PC-9 (cell line): ENCODE data around the gene ARID4B. TPM values are rescaled to one million over a fixed set of nuclear protein-coding genes. Genes with fewer than 3 reads are reported as not detected.
"Not testable (repeated sequence)": the region's sequence is repeated elsewhere in the genome, so short reads cannot be mapped to it uniquely, and the experiment has no call there.

Source experiments
- BruUV-seq: library from RNA; stranded (reverse); fragments of 400-500 nt; replicated peaks from 2 replicates; lab custom pipeline; 2021; lab: Mats Ljungman, UMichigan
- CTCF ChIA-PET: fragments of 300-600 bp; sonication (Branson Sonifier 250); formaldehyde crosslinking; loops from one replicate; lab custom pipeline; 2022; ENCODE audit warnings: antibody characterized with exemption; lab: Charles Lee
- POLR2A ChIA-PET: fragments of 300-600 bp; sonication (Branson Sonifier 250); formaldehyde crosslinking; loops from one replicate; lab custom pipeline; 2022; ENCODE audit warnings: antibody characterized with exemption; ENCODE audit not compliant: unreplicated experiment; lab: Charles Lee
- DNase-seq, 2 experiments: peaks; one replicate each; pipeline versions ENCODE4 v3.0.0 to v3.0.0-alpha.2; 2015 to 2022; ENCODE audit warnings: mixed read lengths in 1 of 2
- H2AFZ ChIP-seq: fragments of 200-600 bp; sonication (generic); 2 replicates; pipeline ENCODE4 v1.8.1; 2017; ENCODE audit warnings: antibody characterized with exemption
- H3F3A ChIP-seq: fragments of 200-600 bp; sonication (generic); 2 replicates; pipeline ENCODE4 v1.8.1; 2017; ENCODE audit warnings: antibody characterized with exemption, mild to moderate bottlenecking, low read depth; ENCODE audit not compliant: insufficient read depth
- H3K27ac ChIP-seq: fragments of 200-600 bp; sonication (generic); 2 replicates; pipeline ENCODE4 v1.6.1; 2016; ENCODE audit warnings: mixed run types
- H3K27me3 ChIP-seq: fragments of 200-600 bp; sonication (generic); 2 replicates; pipeline ENCODE4 v1.6.1; 2016; ENCODE audit warnings: low read depth, mixed run types; ENCODE audit not compliant: insufficient read depth
- H3K36me3 ChIP-seq: fragments of 200-600 bp; sonication (generic); 2 replicates; pipeline ENCODE4 v1.6.1; 2016; ENCODE audit warnings: low read depth, mixed run types
- H3K4me1 ChIP-seq: fragments of 200-600 bp; sonication (generic); replicated peaks from 2 replicates; pipeline ENCODE4 v1.6.1; 2016; ENCODE audit warnings: mixed run types; ENCODE audit not compliant: insufficient read depth
- H3K4me2 ChIP-seq: fragments of 200-600 bp; sonication (generic); 2 replicates; pipeline ENCODE4 v1.6.1; 2017; ENCODE audit warnings: mixed run types
- H3K4me3 ChIP-seq: fragments of 200-600 bp; sonication (generic); 2 replicates; pipeline ENCODE4 v1.6.1; 2016; ENCODE audit warnings: mixed run types
- H3K79me2 ChIP-seq: fragments of 200-600 bp; sonication (generic); 2 replicates; pipeline ENCODE4 v1.6.1; 2017; ENCODE audit warnings: low read depth, mixed run types
- H3K9me2 ChIP-seq: fragments of 200-600 bp; sonication (generic); 2 replicates; pipeline ENCODE4 v1.8.1; 2017; ENCODE audit warnings: mild to moderate bottlenecking; ENCODE audit not compliant: insufficient read depth
- H3K9me3 ChIP-seq: fragments of 200-600 bp; sonication (generic); 2 replicates; pipeline ENCODE4 v1.8.1; 2016; ENCODE audit warnings: low read depth; ENCODE audit not compliant: insufficient read depth
- H4K20me1 ChIP-seq: fragments of 200-600 bp; sonication (generic); 2 replicates; pipeline ENCODE4 v1.8.1; 2017; ENCODE audit not compliant: insufficient read depth
- EZH2 ChIP-seq: fragments of 200-600 bp; sonication (generic); IDR thresholded peaks from 2 replicates; pipeline ENCODE4 v1.8.0; 2017; ENCODE audit warnings: antibody characterized with exemption, low read depth
- intact Hi-C: fragments of 100-400 bp; cut with micrococcal nuclease; formaldehyde crosslinking; loops from one replicate; pipeline ENCODE4 v1.10.0; 2022; ENCODE audit not compliant: unreplicated experiment
- total RNA-seq: library from RNA; stranded (reverse); gene quantifications from 2 replicates; pipeline ENCODE4 v1.2.3, GENCODE V29; 2021
- TF ChIP-seq, protein P1 (sequence below): fragments of 200-600 bp; sonication (generic); conservative IDR thresholded peaks from 2 replicates; pipeline ENCODE4 v1.6.1; 2017; ENCODE audit warnings: mixed run types, antibody characterized with exemption, mild to moderate bottlenecking, moderate library complexity

ARID4B gene
- total RNA-seq, 1 experiment from 2014 or later = 47.1 TPM

DNA sequence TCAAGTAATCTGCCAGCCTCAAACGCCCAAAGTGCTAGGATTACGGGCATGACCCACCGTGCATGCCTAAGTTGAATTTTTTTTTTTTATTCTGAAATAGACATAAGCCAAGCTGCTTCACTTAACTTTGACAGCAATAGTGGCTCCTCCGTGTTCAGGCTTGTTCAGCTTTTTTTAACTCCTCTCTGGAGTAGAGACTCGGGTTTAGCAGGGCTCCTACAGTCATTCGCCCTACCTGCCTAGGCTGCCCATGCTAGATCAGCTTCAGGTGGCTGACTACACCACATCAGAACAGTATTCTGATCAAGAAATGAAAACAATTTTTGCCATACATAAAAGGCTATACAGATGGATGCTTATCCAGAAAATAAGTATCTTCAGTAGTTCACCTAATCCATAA lies 14.7 kb downstream of the ARID4B start:
- H3K4me3 ChIP-seq = no peak overlapping the region
- H2AFZ ChIP-seq = no peak overlapping the region
- intact Hi-C loops = no loop called here
- BruUV-seq = no TSS peak
- H3K36me3 ChIP-seq = no peaks in the 10 kb centered on the region; the same call in 1 of the 2 replicates
- H4K20me1 ChIP-seq = peaks cover 49% of the 10 kb centered on the region
- 0 out of 2 replicates have a peak, but pooled peaks cover 8% of the 10 kb centered on the region for H3F3A ChIP-seq
- H3K9me3 ChIP-seq = no peaks in the 10 kb centered on the region
- H3K27ac ChIP-seq = no peak overlapping the region
- ChIA-PET CTCF (no interaction called here), POLR2A (no interaction called here)
- H3K79me2 ChIP-seq = peaks cover 82% of the 10 kb centered on the region
- no peaks in the 10 kb centered on the region for H3K27me3 ChIP-seq
- TF ChIP-seq EZH2 = no peak
- TF ChIP-seq, protein P1, sequence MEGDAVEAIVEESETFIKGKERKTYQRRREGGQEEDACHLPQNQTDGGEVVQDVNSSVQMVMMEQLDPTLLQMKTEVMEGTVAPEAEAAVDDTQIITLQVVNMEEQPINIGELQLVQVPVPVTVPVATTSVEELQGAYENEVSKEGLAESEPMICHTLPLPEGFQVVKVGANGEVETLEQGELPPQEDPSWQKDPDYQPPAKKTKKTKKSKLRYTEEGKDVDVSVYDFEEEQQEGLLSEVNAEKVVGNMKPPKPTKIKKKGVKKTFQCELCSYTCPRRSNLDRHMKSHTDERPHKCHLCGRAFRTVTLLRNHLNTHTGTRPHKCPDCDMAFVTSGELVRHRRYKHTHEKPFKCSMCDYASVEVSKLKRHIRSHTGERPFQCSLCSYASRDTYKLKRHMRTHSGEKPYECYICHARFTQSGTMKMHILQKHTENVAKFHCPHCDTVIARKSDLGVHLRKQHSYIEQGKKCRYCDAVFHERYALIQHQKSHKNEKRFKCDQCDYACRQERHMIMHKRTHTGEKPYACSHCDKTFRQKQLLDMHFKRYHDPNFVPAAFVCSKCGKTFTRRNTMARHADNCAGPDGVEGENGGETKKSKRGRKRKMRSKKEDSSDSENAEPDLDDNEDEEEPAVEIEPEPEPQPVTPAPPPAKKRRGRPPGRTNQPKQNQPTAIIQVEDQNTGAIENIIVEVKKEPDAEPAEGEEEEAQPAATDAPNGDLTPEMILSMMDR = no peak
- H3K9me2 ChIP-seq = no peaks in the 10 kb centered on the region
- no peaks in the 10 kb centered on the region for H3K4me1 ChIP-seq
- H3K4me2 ChIP-seq = no peak overlapping the region
- no peak for DNase-seq

DNA sequence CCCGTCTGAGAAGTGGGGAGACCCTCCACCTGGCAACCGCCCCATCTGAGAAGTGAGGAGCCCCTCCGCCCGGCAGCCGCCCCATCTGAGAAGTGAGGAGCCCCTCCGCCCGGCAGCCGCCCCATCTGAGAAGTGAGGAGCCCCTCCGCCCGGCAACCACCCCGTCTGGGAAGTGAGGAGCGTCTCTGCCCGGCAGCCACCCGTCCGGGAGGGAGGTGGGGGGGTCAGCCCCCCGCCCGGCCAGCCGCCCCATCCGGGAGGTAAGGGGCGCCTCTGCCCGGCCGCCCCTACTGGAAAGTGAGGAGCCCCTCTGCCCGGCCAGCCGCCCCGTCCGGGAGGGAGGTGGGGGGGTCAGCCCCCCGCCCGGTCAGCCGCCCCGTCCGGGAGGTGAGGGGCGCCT lies 18.8 kb downstream of the ARID4B start:
- POLR2A ChIA-PET, H2AFZ ChIP-seq, DNase-seq, H3K27me3 ChIP-seq, BruUV-seq, H3K27ac ChIP-seq, H3F3A ChIP-seq, H3K4me3 ChIP-seq, H3K4me2 ChIP-seq, H3K36me3 ChIP-seq, H3K4me1 ChIP-seq, H3K9me2 ChIP-seq, CTCF ChIA-PET, H3K9me3 ChIP-seq, intact Hi-C loops: not testable (repeated sequence)
- H3K79me2 ChIP-seq = peaks cover 84% of the 10 kb centered on the region
- peaks cover 47% of the 10 kb centered on the region for H4K20me1 ChIP-seq

DNA sequence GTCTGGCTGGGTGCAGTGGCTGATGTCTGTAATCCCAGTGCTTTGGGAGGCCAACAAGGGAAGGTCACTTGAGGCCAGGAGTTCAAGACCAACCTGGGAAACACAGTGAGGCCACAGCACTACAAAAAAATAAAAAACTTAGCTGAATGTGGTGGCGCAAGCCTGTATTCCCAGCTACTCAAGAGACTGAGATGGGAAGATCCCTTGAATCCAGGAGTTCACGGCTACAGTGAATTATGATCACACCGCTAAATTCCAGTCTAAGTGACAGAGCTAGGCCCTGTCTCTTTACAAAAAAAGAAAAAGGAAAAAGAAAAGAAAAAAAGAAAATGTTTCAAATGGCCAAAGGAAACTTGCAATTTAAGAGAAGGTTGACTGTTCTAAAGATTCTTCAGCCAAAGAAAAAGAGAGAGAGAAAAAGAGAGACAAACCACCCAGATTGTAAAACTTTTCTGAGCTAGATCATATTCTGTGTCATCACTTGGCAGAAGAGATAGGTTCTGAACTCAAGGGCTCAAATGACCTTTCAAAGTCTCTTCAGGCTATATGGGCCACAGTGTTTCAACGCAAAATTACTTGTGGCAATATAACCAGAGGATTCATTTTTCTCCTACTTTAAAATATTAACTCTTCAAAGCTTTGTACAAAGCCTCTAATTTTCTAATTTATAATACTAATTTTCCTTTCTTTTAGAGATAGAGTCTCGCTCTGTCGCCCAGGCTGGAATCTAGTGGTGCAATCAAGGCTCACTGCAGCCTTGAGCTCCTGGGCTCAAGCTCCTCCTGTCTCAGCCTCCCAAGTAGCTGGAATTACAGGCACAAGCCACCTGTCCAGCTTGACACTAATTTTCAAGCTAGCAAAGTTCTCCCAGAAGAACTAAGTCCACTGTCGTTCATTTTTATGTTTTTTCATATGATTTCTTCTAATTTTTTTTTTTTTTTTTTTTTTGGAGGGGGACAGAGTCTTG lies 20.5 kb downstream of the ARID4B start:
- Histone ChIP-seq H3K9me2 (no peaks in the 10 kb centered on the region), H3K4me3 (no peak overlapping the region), H3K79me2 (peaks cover 84% of the 10 kb centered on the region), H3K9me3 (no peaks in the 10 kb centered on the region), H2AFZ (no peak overlapping the region), H3K4me2 (no peak overlapping the region), H3K27me3 (no peaks in the 10 kb centered on the region), H3K36me3 (no peaks in the 10 kb centered on the region), H3K27ac (no peak overlapping the region), H3F3A (peaks cover 5% of the 10 kb centered on the region; the same call in 1 of the 2 replicates), H3K4me1 (no peaks in the 10 kb centered on the region), H4K20me1 (peaks cover 48% of the 10 kb centered on the region)
- BruUV-seq = no TSS peak
- POLR2A ChIA-PET = interaction anchor here (0.5 to 0.6 kb wide), 3 partner anchors 21 to 731 kb away, joined by 3 to 22 read pairs (median 3); partner anchors contain the start of gene GGPS1
- TF ChIP-seq EZH2 = no peak
- TF ChIP-seq, protein P1 = no peak
- CTCF ChIA-PET = interaction anchor here (0.6 kb wide), 1 partner anchor 202 kb away, joined by 4 read pairs; no protein-coding TSS in a partner anchor
- no peak for DNase-seq
- intact Hi-C loops = no loop called here
